B cell (primary cell): ENCODE data around the gene DNAJC4.

ENCODE experiments used
- EZH2 ChIP-seq: IDR thresholded peaks from 2 replicates; pipeline ENCODE4 v1.6.1; 2012; ENCODE audit warnings: borderline replicate concordance, low read depth, mild to moderate bottlenecking, moderate library complexity, low read length; ENCODE audit not compliant: insufficient read depth, poor library complexity, severe bottlenecking
- TF ChIP-seq, protein P1 (sequence below): fragments of 200-600 bp; IDR thresholded peaks from one replicate; pipeline ENCODE4 v1.8.0; 2022; ENCODE audit warnings: antibody characterized with exemption, mild to moderate bottlenecking

- no peak for TF ChIP-seq EZH2
- TF ChIP-seq, protein P1, sequence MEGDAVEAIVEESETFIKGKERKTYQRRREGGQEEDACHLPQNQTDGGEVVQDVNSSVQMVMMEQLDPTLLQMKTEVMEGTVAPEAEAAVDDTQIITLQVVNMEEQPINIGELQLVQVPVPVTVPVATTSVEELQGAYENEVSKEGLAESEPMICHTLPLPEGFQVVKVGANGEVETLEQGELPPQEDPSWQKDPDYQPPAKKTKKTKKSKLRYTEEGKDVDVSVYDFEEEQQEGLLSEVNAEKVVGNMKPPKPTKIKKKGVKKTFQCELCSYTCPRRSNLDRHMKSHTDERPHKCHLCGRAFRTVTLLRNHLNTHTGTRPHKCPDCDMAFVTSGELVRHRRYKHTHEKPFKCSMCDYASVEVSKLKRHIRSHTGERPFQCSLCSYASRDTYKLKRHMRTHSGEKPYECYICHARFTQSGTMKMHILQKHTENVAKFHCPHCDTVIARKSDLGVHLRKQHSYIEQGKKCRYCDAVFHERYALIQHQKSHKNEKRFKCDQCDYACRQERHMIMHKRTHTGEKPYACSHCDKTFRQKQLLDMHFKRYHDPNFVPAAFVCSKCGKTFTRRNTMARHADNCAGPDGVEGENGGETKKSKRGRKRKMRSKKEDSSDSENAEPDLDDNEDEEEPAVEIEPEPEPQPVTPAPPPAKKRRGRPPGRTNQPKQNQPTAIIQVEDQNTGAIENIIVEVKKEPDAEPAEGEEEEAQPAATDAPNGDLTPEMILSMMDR: no peak
Observed at GRCh38 chr11:64237484-64237951, 7.2 kb downstream of the DNAJC4 start.
